Adrenal gland (tissue), 12 donors: ENCODE measurements around the gene GATA5. TPM values are rescaled to one million over a fixed set of nuclear protein-coding genes. Genes with fewer than 3 reads are reported as not detected.

Source experiments
- DNase-seq, 7 donors: peaks; one replicate each; pipeline ENCODE4 v3.0.0-alpha.2; 2019 to 2020
- H3K27ac ChIP-seq, 5 donors: fragments of 200-600 bp; sonication (generic) in 4 of 5; 1 replicate in 3 of 5; 2 replicates in 2 of 5; pipeline versions ENCODE4 v1.5.1 to v1.8.0; 2016 to 2020; ENCODE audit warnings: mild to moderate bottlenecking in 1 of 5
- H3K27me3 ChIP-seq: fragments of 200-600 bp; 2 replicates; pipeline ENCODE4 v1.8.0; 2021
- H3K36me3 ChIP-seq, 2 donors: fragments of 200-600 bp; replicated peaks in 1 of 2; 1 replicate in 1 of 2; 2 replicates in 1 of 2; pipeline versions ENCODE4 v1.5.1 to v1.8.0; 2018 to 2022
- H3K4me1 ChIP-seq, 2 donors: fragments of 200-600 bp; replicated peaks in 1 of 2; 1 replicate in 1 of 2; 2 replicates in 1 of 2; pipeline versions ENCODE4 v1.5.1 to v1.8.0; 2018 to 2021
- H3K4me3 ChIP-seq, 4 donors: fragments of 200-600 bp; sonication (generic) in 3 of 4; one replicate each; pipeline ENCODE4 v1.5.1; 2016 to 2018
- H3K9me3 ChIP-seq, 3 donors: fragments of 200-600 bp; sonication (generic) in 1 of 3; replicated peaks in 1 of 3; 1 replicate in 2 of 3; 2 replicates in 1 of 3; pipeline versions ENCODE4 v1.5.1 to v1.8.0; 2016 to 2021
- CTCF ChIP-seq, 6 experiments: fragments of 450-650 bp in 4 of 6; fragments of 200-600 bp in 2 of 6; sonication (generic) in 1 of 6; IDR thresholded peaks; 1 replicate in 5 of 6; 2 replicates in 1 of 6; pipeline versions ENCODE4 v1.5.1 to v1.8.0; 2016 to 2021; ENCODE audit warnings: antibody characterized with exemption in 6 of 6, mild to moderate bottlenecking in 2 of 6, moderate library complexity in 1 of 6
- POLR2A ChIP-seq, 2 donors: fragments of 450-650 bp; IDR thresholded peaks; one replicate each; pipeline ENCODE4 v1.6.1; 2017; ENCODE audit warnings: antibody characterized with exemption in 2 of 2, mild to moderate bottlenecking in 2 of 2, moderate library complexity in 1 of 2
- WGBS, 4 donors: extraction: QIAGEN DNeasy Blood & Tissue Kit in 2 of 4; methylation state at CpG; one replicate each; pipeline versions ENCODE4 v1.1.5 to v1.1.7; 2013 to 2017; 5-methylcytosine and 5-hydroxymethylcytosine counted together
- intact Hi-C, 2 donors: fragments of 100-400 bp; cut with DNase I; formaldehyde crosslinking; loops; one replicate each; pipeline versions ENCODE4 v1.14.1 to v1.15.0; 2022 to 2023
- polyA plus RNA-seq, 3 donors: library from polyadenylated mRNA; stranded (reverse); fragments of 200-250 nt in 2 of 3; fragments of 350-450 nt in 1 of 3; fragmentation: Illumina TruSeq in 1 of 3; extraction: RNeasy Lipid Tissue Mini Kit (QIAGEN cat#74804) in 1 of 3; gene quantifications; one replicate each; pipeline ENCODE4 v1.2.3, GENCODE V29; 2013 to 2014
- total RNA-seq, 9 donors: library from RNA; depleted of rRNA in 4 of 9; stranded (reverse); fragments of >200 nt in 4 of 9; fragments of 120-200 nt in 1 of 9; fragmentation: NEBNext Ultra II Directional in 1 of 9; extraction: Animal tissue kit (Norgen Biotek cat#: 25700) in 1 of 9; gene quantifications; one replicate each; pipeline versions ENCODE4 v1.1.0 to v1.2.4, GENCODE V29; 2013 to 2023
- donor health status: healthy with polysubstance abuse.
- donor health status: Bipolar disorder and iron deficiency.
- donor health status: DM: yes; HTN: yes; CAD: no.
- donor health status: DM: no; HTN: no; CAD: no.
- donor health status: DM: no; HTN: no; CAD: no.
- donor health status: DM: yes; HTN: yes; CAD: no.

GATA5 gene
- total and polyA plus RNA-seq, 12 donors, result 0.67 to 12.0 (median 5.7) TPM

- H3K36me3 ChIP-seq, result no peaks in the 10 kb centered on the region
- H3K27ac ChIP-seq, result no peak overlapping the region
- intact Hi-C loops, result no loop called here
- no peak for DNase-seq
- WGBS, 4 donors, result 85 to 93% (median 88%) methylated on average over 16 to 23 of the region's 23 CpGs
- peaks cover 7% of the 10 kb centered on the region for H3K27me3 ChIP-seq
- H3K4me1 ChIP-seq, result peaks cover 0 to 11% of the 10 kb centered on the region in 2 donors
- TF ChIP-seq POLR2A (IDR thresholded peaks at IDR 0.05), result no peak
- no peak for TF ChIP-seq CTCF (IDR thresholded peaks at IDR 0.05)
- H3K4me3 ChIP-seq, result no peak overlapping the region
- no peaks in the 10 kb centered on the region for H3K9me3 ChIP-seq
Measured at GRCh38 chr20:62472138-62472940, 3.5 kb downstream of the GATA5 start.

- DNase-seq, result no peak
- Histone ChIP-seq H3K27me3 (no peaks in the 10 kb centered on the region), H3K4me3 (no peak overlapping the region), H3K36me3 (no peaks in the 10 kb centered on the region), H3K9me3 (no peaks in the 10 kb centered on the region), H3K27ac (no peak overlapping the region), H3K4me1 (peaks cover 0 to 7% of the 10 kb centered on the region in 2 donors)
- TF ChIP-seq CTCF (IDR thresholded peaks at IDR 0.05) (no peak), POLR2A (IDR thresholded peaks at IDR 0.05) (no peak)
- 80 to 86% (median 82%) methylated on average over 7 to 12 of the region's 12 CpGs for WGBS, 4 donors
- intact Hi-C loops, result no loop called here
Measured at GRCh38 chr20:62470459-62470858, 5.3 kb downstream of the GATA5 start.

GRCh38 chr20:62470001-62470400 lies 5.8 kb downstream of the GATA5 start:
- intact Hi-C loops, result no loop called here

GRCh38 chr20:62469352-62469751 lies 6.4 kb downstream of the GATA5 start:
- no peak for DNase-seq
- H3K36me3 ChIP-seq, result no peaks in the 10 kb centered on the region
- H3K27ac ChIP-seq, result no peak overlapping the region
- H3K4me3 ChIP-seq, result no peak overlapping the region
- no peaks in the 10 kb centered on the region for H3K27me3 ChIP-seq
- intact Hi-C loops, result no loop called here
- WGBS, 4 donors, result 81 to 96% (median 86%) methylated on average over 17 of the region's 17 CpGs
- no peak for TF ChIP-seq POLR2A (IDR thresholded peaks at IDR 0.05)
- no peaks in the 10 kb centered on the region for H3K4me1 ChIP-seq
- no peaks in the 10 kb centered on the region for H3K9me3 ChIP-seq

More at GRCh38 chr20:62470001-62470400, 5.8 kb downstream of the GATA5 start:
- no peaks in the 10 kb centered on the region for H3K36me3 ChIP-seq
- H3K27me3 ChIP-seq, result no peaks in the 10 kb centered on the region
- TF ChIP-seq POLR2A (IDR thresholded peaks at IDR 0.05) (no peak), CTCF (IDR thresholded peaks at IDR 0.05) (no peak)
- no peak overlapping the region for H3K4me3 ChIP-seq
- peaks cover 0 to 5% of the 10 kb centered on the region in 2 donors for H3K4me1 ChIP-seq
- H3K9me3 ChIP-seq, result no peaks in the 10 kb centered on the region
- WGBS, 4 donors, result 60 to 75% (median 66%) methylated on average over 9 to 18 of the region's 18 CpGs
- no peak overlapping the region for H3K27ac ChIP-seq
- DNase-seq, result no peak
